Right atrium auricular region (tissue), 2 donors: ENCODE measurements around the gene SPEF1. TPM values are rescaled to one million over a fixed set of nuclear protein-coding genes. Genes with fewer than 3 reads are reported as not detected.
A peak's percentile ranks its signal among the peaks of the same experiment; 100 is the strongest.

Experiments
- DNase-seq: peaks from one replicate; pipeline ENCODE4 v3.0.0-alpha.2; 2019; ENCODE audit warnings: low spot score
- H3K27ac ChIP-seq, 2 donors: fragments of 200-600 bp; sonication (generic); 1 replicate in 1 of 2; 2 replicates in 1 of 2; pipeline ENCODE4 v1.5.1; 2016 to 2019
- H3K27me3 ChIP-seq, 2 donors: fragments of 200-600 bp; sonication (generic); one replicate each; pipeline versions ENCODE4 v1.5.1 to v1.6.0; 2017 to 2019
- H3K36me3 ChIP-seq: fragments of 200-600 bp; sonication (generic); one replicate; pipeline ENCODE4 v1.5.1; 2016
- H3K4me1 ChIP-seq, 2 donors: fragments of 200-600 bp; sonication (generic); one replicate each; pipeline versions ENCODE4 v1.5.1 to v1.6.0; 2017 to 2019
- H3K4me3 ChIP-seq, 2 donors: fragments of 200-600 bp; sonication (generic); 1 replicate in 1 of 2; 2 replicates in 1 of 2; pipeline ENCODE4 v1.5.1; 2017 to 2019; ENCODE audit warnings: mild to moderate bottlenecking in 1 of 2, moderate library complexity in 1 of 2
- H3K9me3 ChIP-seq, 2 donors: fragments of 200-600 bp; sonication (generic); one replicate each; pipeline ENCODE4 v1.5.1; 2019
- total RNA-seq, 2 donors: library from RNA; depleted of rRNA; stranded (reverse); fragments of >200 nt; gene quantifications; one replicate each; pipeline ENCODE4 v1.1.0, GENCODE V29; 2016
- TF ChIP-seq, protein P1 (sequence below), 2 donors: fragments of 200-600 bp; sonication (generic); IDR thresholded peaks; one replicate each; pipeline ENCODE4 v1.5.1; 2019; ENCODE audit warnings: antibody characterized with exemption in 2 of 2

Gene SPEF1
- total RNA-seq, 2 donors from 2014 or later, result 0.31 TPM; not detected in 1

DNA sequence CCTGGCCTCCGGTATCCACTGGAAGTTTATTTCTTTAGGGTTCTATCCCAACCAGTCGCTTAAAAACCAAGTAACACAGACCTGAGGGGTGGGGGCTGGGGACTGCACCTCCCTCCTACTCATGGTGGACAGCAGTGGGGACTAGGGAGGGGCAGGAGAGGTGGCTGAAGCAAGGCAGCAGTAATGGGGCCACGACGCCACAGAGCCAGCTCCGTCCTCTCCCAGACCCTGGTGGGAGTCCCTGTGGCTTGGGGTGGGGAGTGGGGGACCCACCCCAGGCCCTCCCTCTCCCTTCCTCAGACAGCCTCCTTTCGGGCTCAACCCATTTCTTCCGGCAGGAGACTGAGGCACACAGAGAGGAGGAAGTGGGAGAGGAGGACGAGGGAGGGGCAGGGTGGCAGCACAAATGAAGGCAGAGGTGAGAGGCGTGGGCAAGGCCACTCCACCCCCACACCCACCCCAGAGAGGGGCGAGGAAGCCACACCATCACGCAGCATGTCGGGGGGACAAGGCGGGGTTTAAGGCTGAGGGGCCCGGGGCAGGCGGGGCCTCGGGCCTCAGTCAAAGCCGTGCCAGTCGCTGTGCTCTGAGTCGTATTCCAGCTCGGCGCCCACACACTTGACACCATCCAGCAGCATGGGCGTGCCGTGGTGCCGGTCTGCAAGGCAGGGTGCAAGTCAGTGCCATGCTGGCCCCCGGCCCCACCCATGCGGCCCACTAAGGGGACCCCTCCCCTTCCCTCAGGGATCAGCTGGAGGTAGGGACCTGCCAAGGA, 27.6 kb downstream of the SPEF1 start:
- TF ChIP-seq, protein P1, sequence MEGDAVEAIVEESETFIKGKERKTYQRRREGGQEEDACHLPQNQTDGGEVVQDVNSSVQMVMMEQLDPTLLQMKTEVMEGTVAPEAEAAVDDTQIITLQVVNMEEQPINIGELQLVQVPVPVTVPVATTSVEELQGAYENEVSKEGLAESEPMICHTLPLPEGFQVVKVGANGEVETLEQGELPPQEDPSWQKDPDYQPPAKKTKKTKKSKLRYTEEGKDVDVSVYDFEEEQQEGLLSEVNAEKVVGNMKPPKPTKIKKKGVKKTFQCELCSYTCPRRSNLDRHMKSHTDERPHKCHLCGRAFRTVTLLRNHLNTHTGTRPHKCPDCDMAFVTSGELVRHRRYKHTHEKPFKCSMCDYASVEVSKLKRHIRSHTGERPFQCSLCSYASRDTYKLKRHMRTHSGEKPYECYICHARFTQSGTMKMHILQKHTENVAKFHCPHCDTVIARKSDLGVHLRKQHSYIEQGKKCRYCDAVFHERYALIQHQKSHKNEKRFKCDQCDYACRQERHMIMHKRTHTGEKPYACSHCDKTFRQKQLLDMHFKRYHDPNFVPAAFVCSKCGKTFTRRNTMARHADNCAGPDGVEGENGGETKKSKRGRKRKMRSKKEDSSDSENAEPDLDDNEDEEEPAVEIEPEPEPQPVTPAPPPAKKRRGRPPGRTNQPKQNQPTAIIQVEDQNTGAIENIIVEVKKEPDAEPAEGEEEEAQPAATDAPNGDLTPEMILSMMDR (IDR thresholded peaks at IDR 0.05), result no peak
- H3K4me1 ChIP-seq, result peaks cover 0 to 29% of the 10 kb centered on the region in 2 donors
- no peaks in the 10 kb centered on the region for H3K27me3 ChIP-seq
- no peaks in the 10 kb centered on the region for H3K36me3 ChIP-seq
- H3K27ac ChIP-seq, result no peak overlapping the region
- no peak overlapping the region for H3K4me3 ChIP-seq
- no peak for DNase-seq
- no peaks in the 10 kb centered on the region for H3K9me3 ChIP-seq

DNA sequence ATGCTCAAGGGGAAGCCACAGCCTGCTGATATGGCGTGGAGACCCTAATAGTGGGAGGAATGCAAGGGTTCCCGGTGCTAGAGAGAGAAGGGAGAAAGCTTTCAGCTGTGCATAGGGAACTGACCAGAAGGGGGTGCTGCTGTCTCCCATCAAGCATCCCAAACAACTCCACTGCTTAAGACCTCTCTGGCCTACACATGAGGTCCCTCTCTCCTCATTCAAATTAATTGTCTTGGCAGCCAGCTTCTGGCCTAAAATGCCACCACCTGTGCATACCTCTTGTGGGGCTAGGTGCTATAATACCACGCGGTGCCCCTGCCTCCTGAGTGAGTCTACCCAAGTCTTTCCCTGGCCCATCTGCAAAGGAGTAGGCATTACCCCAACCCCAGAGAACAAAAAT, 28.1 kb downstream of the SPEF1 start:
- H3K36me3 ChIP-seq, result no peaks in the 10 kb centered on the region
- H3K27ac ChIP-seq, result no peak overlapping the region
- peaks cover 0 to 29% of the 10 kb centered on the region in 2 donors for H3K4me1 ChIP-seq
- no peaks in the 10 kb centered on the region for H3K27me3 ChIP-seq
- DNase-seq, result peak; percentile 73
- no peaks in the 10 kb centered on the region for H3K9me3 ChIP-seq
- TF ChIP-seq, protein P1 (IDR thresholded peaks at IDR 0.05), result peak; percentile 49 to 81
- no peak overlapping the region for H3K4me3 ChIP-seq

DNA sequence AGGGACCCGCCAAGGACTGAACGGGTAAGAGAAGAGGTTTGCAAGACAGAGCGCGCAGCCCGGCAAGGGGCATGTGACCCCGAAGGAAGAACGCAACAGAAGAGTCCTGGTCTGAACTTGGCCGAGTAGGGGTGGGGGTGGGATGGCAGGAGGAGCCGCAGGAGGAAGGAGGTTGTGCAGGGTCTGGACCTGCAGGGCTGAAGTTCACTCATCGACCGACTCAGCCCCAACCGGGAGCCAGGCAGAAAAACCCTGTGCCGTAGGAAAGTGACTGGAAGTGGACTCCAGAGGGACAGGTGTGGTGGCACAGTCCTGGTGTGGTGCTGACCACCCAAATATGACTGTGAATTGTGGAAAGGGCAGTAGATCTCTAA, 28.9 kb downstream of the SPEF1 start:
- Histone ChIP-seq H3K27ac (peak overlapping the region in 1 of 2 donors; percentile 25), H3K4me1 (peaks cover 0 to 29% of the 10 kb centered on the region in 2 donors), H3K4me3 (peak overlapping the region; percentile 24 to 39), H3K9me3 (no peaks in the 10 kb centered on the region), H3K27me3 (no peaks in the 10 kb centered on the region), H3K36me3 (no peaks in the 10 kb centered on the region)
- TF ChIP-seq, protein P1 (IDR thresholded peaks at IDR 0.05), result no peak
- no peak for DNase-seq

DNA sequence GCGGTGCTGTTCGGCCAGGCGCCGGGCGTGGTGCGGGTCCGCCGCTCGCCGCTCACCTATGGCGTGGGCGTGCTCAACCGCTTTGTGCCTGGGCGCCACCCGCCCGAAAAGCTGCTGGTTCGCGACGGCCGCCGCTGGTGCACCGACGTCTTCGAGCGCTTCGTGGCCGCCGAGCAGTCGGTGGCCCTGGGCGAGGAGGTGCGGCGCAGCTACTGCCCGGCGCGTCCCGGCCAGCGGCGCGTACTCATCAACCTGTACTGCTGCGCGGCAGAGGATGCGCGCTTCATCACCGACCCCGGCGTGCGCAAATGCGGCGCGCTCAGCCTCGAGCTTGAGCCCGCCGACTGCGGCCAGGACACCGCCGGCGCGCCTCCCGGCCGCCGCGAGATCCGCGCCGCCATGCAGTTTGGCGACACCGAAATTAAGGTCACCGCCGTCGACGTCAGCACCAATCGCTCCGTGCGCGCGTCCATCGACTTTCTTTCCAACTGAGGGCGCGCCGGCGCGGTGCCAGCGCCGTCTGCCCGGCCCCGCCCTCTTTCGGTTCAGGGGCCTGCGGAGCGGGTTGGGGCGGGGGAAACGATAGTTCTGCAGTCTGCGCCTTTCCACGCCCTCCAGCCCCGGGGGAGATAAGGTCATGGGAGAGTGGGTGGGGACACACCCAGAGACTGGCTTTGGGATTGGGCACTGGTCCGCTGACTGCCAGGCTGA, 29.4 kb downstream of the SPEF1 start:
- peaks cover 0 to 29% of the 10 kb centered on the region in 2 donors for H3K4me1 ChIP-seq
- TF ChIP-seq, protein P1 (IDR thresholded peaks at IDR 0.05), result no peak
- H3K27me3 ChIP-seq, result no peaks in the 10 kb centered on the region
- H3K9me3 ChIP-seq, result no peaks in the 10 kb centered on the region
- H3K27ac ChIP-seq, result peak overlapping the region in 1 of 2 donors; percentile 25
- peak overlapping the region; percentile 24 to 39 for H3K4me3 ChIP-seq
- no peaks in the 10 kb centered on the region for H3K36me3 ChIP-seq
- DNase-seq, result no peak

DNA sequence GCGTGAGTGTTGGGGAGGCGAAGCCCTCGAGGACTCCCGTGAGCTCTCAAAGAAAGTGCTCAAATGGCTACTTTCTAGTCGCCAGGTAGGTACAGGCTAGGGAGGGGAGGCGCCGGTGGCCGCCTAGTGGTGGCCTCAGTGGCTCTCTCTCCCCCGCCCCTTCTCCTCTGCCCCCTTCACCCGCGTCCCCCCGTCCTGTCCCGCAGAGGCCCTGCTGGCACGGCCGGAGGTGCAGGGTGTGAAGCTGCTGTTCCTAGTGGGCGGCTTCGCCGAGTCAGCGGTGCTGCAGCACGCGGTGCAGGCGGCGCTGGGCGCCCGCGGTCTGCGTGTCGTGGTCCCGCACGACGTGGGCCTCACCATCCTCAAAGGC, 30.0 kb downstream of the SPEF1 start:
- Histone ChIP-seq H3K36me3 (no peaks in the 10 kb centered on the region), H3K4me1 (peaks cover 0 to 29% of the 10 kb centered on the region in 2 donors), H3K9me3 (no peaks in the 10 kb centered on the region), H3K27me3 (no peaks in the 10 kb centered on the region), H3K27ac (no peak overlapping the region), H3K4me3 (peak overlapping the region in 1 of 2 donors; percentile 39)
- no peak for DNase-seq
- TF ChIP-seq, protein P1 (IDR thresholded peaks at IDR 0.05), result no peak
